ENCODE data around the gene C4orf50.

- no peak for TF ChIP-seq POLR2A (IDR thresholded peaks at IDR 0.05; ENCODE audit: low read length)
- TF ChIP-seq GATA1 (IDR thresholded peaks at IDR 0.05; ENCODE audit: low read depth, low read length): no peak
Observed at GRCh38 chr4:5884796-5885195, 133.4 kb downstream of the C4orf50 start.

All from erythroblast (primary cell).